Measurements from ENCODE around the gene TRIM62. TPM values are rescaled to one million over a fixed set of nuclear protein-coding genes. Genes with fewer than 3 reads are reported as not detected.

Gene TRIM62
- total and polyA plus RNA-seq, 2 experiments from 2014 or later = 2.5 to 4.2 TPM

- TF ChIP-seq, protein P1, sequence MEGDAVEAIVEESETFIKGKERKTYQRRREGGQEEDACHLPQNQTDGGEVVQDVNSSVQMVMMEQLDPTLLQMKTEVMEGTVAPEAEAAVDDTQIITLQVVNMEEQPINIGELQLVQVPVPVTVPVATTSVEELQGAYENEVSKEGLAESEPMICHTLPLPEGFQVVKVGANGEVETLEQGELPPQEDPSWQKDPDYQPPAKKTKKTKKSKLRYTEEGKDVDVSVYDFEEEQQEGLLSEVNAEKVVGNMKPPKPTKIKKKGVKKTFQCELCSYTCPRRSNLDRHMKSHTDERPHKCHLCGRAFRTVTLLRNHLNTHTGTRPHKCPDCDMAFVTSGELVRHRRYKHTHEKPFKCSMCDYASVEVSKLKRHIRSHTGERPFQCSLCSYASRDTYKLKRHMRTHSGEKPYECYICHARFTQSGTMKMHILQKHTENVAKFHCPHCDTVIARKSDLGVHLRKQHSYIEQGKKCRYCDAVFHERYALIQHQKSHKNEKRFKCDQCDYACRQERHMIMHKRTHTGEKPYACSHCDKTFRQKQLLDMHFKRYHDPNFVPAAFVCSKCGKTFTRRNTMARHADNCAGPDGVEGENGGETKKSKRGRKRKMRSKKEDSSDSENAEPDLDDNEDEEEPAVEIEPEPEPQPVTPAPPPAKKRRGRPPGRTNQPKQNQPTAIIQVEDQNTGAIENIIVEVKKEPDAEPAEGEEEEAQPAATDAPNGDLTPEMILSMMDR (IDR thresholded peaks at IDR 0.05; ENCODE audit: poor library complexity) = no peak
- TF ChIP-seq EZH2 (IDR thresholded peaks at IDR 0.05; ENCODE audit: borderline replicate concordance) (no peak), EZH2phosphoT487 (IDR thresholded peaks at IDR 0.05; ENCODE audit: low read depth, severe bottlenecking, unreplicated experiment) (no peak)
- Histone ChIP-seq H2AFZ (no peak overlapping the region), H3K36me3 (replicated peaks; ENCODE audit: insufficient read depth, low read depth) (no peaks in the 10 kb centered on the region), H4K20me1 (ENCODE audit: insufficient read depth, poor library complexity, severe bottlenecking) (no peaks in the 10 kb centered on the region), H3K4me2 (no peak overlapping the region), H3K27ac (peak overlapping the region; percentile 17), H3K4me1 (ENCODE audit: insufficient read depth) (peaks cover 7% of the 10 kb centered on the region), H3K9me3 (ENCODE audit: low read depth) (no peaks in the 10 kb centered on the region), H3K9me2 (replicated peaks; ENCODE audit: insufficient read depth) (no peaks in the 10 kb centered on the region), H3K27me3 (no peaks in the 10 kb centered on the region), H3K4me3 (no peak overlapping the region), H3K79me2 (no peaks in the 10 kb centered on the region)
- DNase-seq (ENCODE audit: low spot score) = no peak
- WGBS (ENCODE audit: low lambda C conversion rate, missing lambda C conversion rate) = 66% methylated on average over 2 of the region's 2 CpGs
These were observed 39.5 kb upstream of the TRIM62 start for GRCh38 chr1:33221385-33221758.

- H2AFZ ChIP-seq = no peak overlapping the region
- H3K27me3 ChIP-seq = no peaks in the 10 kb centered on the region
- H3K4me1 ChIP-seq (ENCODE audit: insufficient read depth) = peaks cover 7% of the 10 kb centered on the region
- H3K9me2 ChIP-seq (replicated peaks; ENCODE audit: insufficient read depth) = no peaks in the 10 kb centered on the region
- H3K9me3 ChIP-seq (ENCODE audit: low read depth) = no peaks in the 10 kb centered on the region
- no peaks in the 10 kb centered on the region for H4K20me1 ChIP-seq (ENCODE audit: insufficient read depth, poor library complexity, severe bottlenecking)
- H3K4me2 ChIP-seq = no peak overlapping the region
- peak; percentile 32 for DNase-seq (ENCODE audit: low spot score)
- WGBS (ENCODE audit: low lambda C conversion rate, missing lambda C conversion rate) = 40% methylated on average over 11 of the region's 12 CpGs
- no peak for TF ChIP-seq EZH2phosphoT487 (IDR thresholded peaks at IDR 0.05; ENCODE audit: low read depth, severe bottlenecking, unreplicated experiment)
- TF ChIP-seq, protein P1 (IDR thresholded peaks at IDR 0.05; ENCODE audit: poor library complexity) = no peak
- no peak for TF ChIP-seq EZH2 (IDR thresholded peaks at IDR 0.05; ENCODE audit: borderline replicate concordance)
- no peak overlapping the region for H3K4me3 ChIP-seq
- no peaks in the 10 kb centered on the region for H3K79me2 ChIP-seq
- peak overlapping the region; percentile 17 for H3K27ac ChIP-seq
- H3K36me3 ChIP-seq (replicated peaks; ENCODE audit: insufficient read depth, low read depth) = no peaks in the 10 kb centered on the region
These were observed 39.0 kb upstream of the TRIM62 start for GRCh38 chr1:33220676-33221384.

DNA sequence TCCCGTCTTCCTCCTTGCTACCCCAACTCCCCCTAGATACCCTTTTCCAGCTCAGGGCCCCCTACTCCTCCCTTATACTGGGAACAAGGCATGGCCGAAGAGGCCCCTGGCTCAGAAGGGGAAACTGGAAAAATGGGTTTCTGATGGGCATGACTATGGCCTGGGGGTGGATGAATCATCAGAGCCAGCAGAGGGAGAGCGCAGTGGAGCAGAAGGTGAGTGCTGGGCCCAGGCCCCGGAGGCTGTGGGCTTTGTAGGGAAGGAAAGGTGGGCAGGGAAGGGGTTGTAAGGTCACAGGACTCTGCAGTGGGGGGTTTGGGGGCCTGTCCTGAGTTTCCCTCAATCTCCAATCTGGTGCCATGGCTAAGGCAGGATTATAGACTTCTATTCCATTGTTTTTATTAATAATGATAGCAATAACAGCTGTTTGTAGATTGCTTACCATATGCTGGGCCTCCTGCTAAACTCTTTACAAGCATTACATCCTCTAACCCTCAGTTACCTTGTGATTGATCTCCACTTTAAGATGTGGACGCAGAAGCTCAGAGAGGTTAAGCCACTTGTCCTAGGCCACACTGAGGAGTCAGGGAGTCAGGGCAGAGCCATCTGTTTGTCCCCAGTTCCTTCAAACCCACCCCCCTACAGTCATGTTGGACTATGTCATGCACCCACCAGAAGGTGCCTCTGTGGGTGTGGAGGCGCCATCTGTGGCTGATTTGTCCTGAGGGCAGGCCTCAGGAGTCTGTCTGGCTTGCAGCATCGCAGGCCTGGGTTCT is 38.2 kb upstream of the TRIM62 start:
- no peak overlapping the region for H3K4me3 ChIP-seq
- no peaks in the 10 kb centered on the region for H3K79me2 ChIP-seq
- peak; percentile 58 for DNase-seq (ENCODE audit: low spot score)
- no peak overlapping the region for H3K4me2 ChIP-seq
- TF ChIP-seq EZH2 (IDR thresholded peaks at IDR 0.05; ENCODE audit: borderline replicate concordance) = no peak
- TF ChIP-seq, protein P1 (IDR thresholded peaks at IDR 0.05; ENCODE audit: poor library complexity) = no peak
- TF ChIP-seq EZH2phosphoT487 (IDR thresholded peaks at IDR 0.05; ENCODE audit: low read depth, severe bottlenecking, unreplicated experiment) = no peak
- no peaks in the 10 kb centered on the region for H3K36me3 ChIP-seq (replicated peaks; ENCODE audit: insufficient read depth, low read depth)
- H4K20me1 ChIP-seq (ENCODE audit: insufficient read depth, poor library complexity, severe bottlenecking) = no peaks in the 10 kb centered on the region
- H3K27ac ChIP-seq = no peak overlapping the region
- 69% methylated on average over 7 of the region's 7 CpGs for WGBS (ENCODE audit: low lambda C conversion rate, missing lambda C conversion rate)
- H3K9me2 ChIP-seq (replicated peaks; ENCODE audit: insufficient read depth) = no peaks in the 10 kb centered on the region
- H2AFZ ChIP-seq = no peak overlapping the region
- H3K27me3 ChIP-seq = no peaks in the 10 kb centered on the region
- H3K9me3 ChIP-seq (ENCODE audit: low read depth) = no peaks in the 10 kb centered on the region
- peaks cover 7% of the 10 kb centered on the region for H3K4me1 ChIP-seq (ENCODE audit: insufficient read depth)

Data from hepatocyte (in vitro differentiated cells).